HG03135 (cell line): Measurements from ENCODE around the gene ZBTB43.
"Not testable (repeated sequence)": the region's sequence is repeated elsewhere in the genome, so short reads cannot be mapped to it uniquely, and the experiment has no call there.

Source experiments
- ATAC-seq: cut with Tn5 transposase; IDR thresholded peaks from one replicate; pipeline ENCODE4 v1.9.1; 2021; ENCODE audit warnings: mild to moderate bottlenecking, moderate library complexity; ENCODE audit not compliant: unreplicated experiment

ZBTB43 gene

GRCh38 chr9:126790561-126790960 is 14.3 kb upstream of the ZBTB43 start:
- no peak for ATAC-seq

- no peak for ATAC-seq
Measured at GRCh38 chr9:126791406-126792230, 13.2 kb upstream of the ZBTB43 start.

GRCh38 chr9:126793686-126794417 is 11.0 kb upstream of the ZBTB43 start:
- no peak for ATAC-seq

- ATAC-seq = no peak
Measured at GRCh38 chr9:126794441-126794840, 10.4 kb upstream of the ZBTB43 start.

- no peak for ATAC-seq
Measured at GRCh38 chr9:126796758-126797157, 8.1 kb upstream of the ZBTB43 start.

- ATAC-seq = no peak
Measured at GRCh38 chr9:126797903-126798302, 6.9 kb upstream of the ZBTB43 start.

- no peak for ATAC-seq
Measured at GRCh38 chr9:126799034-126799433, 5.8 kb upstream of the ZBTB43 start.

GRCh38 chr9:126802318-126803059 is 2.4 kb upstream of the ZBTB43 start:
- ATAC-seq = no peak

GRCh38 chr9:126804198-126804695 is 593 bp upstream of the ZBTB43 start:
- no peak for ATAC-seq

GRCh38 chr9:126805554-126806262 is 868 bp downstream of the ZBTB43 start:
- ATAC-seq = peak; percentile 65

GRCh38 chr9:126806336-126806735 is 1.5 kb downstream of the ZBTB43 start:
- no peak for ATAC-seq

- ATAC-seq = no peak
Measured at GRCh38 chr9:126809068-126809467, 4.2 kb downstream of the ZBTB43 start.

GRCh38 chr9:126810221-126810620 is 5.4 kb downstream of the ZBTB43 start:
- ATAC-seq = not testable (repeated sequence)

- ATAC-seq = no peak
Measured at GRCh38 chr9:126813072-126813471, 8.2 kb downstream of the ZBTB43 start.

- no peak for ATAC-seq
Measured at GRCh38 chr9:126814091-126814490, 9.3 kb downstream of the ZBTB43 start.

- ATAC-seq = not testable (repeated sequence)
Measured at GRCh38 chr9:126817615-126818014, 12.8 kb downstream of the ZBTB43 start.

- ATAC-seq = no peak
Measured at GRCh38 chr9:126818482-126818881, 13.6 kb downstream of the ZBTB43 start.

GRCh38 chr9:126819482-126819881 is 14.6 kb downstream of the ZBTB43 start:
- ATAC-seq = no peak

- no peak for ATAC-seq
Measured at GRCh38 chr9:126822278-126822677, 17.4 kb downstream of the ZBTB43 start.

GRCh38 chr9:126822873-126823272 is 18.0 kb downstream of the ZBTB43 start:
- ATAC-seq = no peak

- not testable (repeated sequence) for ATAC-seq
Measured at GRCh38 chr9:126824052-126824451, 19.2 kb downstream of the ZBTB43 start.
